K562 (cell line): ENCODE results near the gene SLC5A11. TPM values are rescaled to one million over a fixed set of nuclear protein-coding genes. Genes with fewer than 3 reads are reported as not detected.

Experiments
- CAMTA2 ChIP-seq: fragments of 250-450 bp; sonication (Bioruptor Pico); conservative IDR thresholded peaks from 2 replicates; pipeline ENCODE4 v1.5.1; 2022
- CHCHD3 ChIP-seq: fragments of 250-450 bp; sonication (Bioruptor Pico); IDR thresholded peaks from 2 replicates; pipeline ENCODE4 v2.1.2; 2022; ENCODE audit warnings: mild to moderate bottlenecking
- ERF ChIP-seq: fragments of 450-650 bp; formaldehyde crosslinking; IDR thresholded peaks from 2 replicates; pipeline ENCODE4 v1.4.0; 2020; ENCODE audit warnings: mild to moderate bottlenecking, mixed read lengths
- EZH2 ChIP-seq: IDR thresholded peaks from 2 replicates; pipeline ENCODE4 v1.6.1; 2012; ENCODE audit warnings: low read depth, mild to moderate bottlenecking, inconsistent platforms, low read length, borderline replicate concordance
- GTF3C2 ChIP-seq: IDR thresholded peaks from 3 replicates; pipeline ENCODE4 v1.6.1; 2011; ENCODE audit warnings: borderline replicate concordance, mild to moderate bottlenecking, moderate library complexity; ENCODE audit not compliant: insufficient read length; ENCODE audit errors: extremely low read depth
- HINFP ChIP-seq: fragments of 450-650 bp; conservative IDR thresholded peaks from 2 replicates; pipeline ENCODE4 v1.6.1; 2016; ENCODE audit warnings: missing genetic modification characterization, low read depth, mild to moderate bottlenecking, control low read depth, missing compliant biosample characterization
- HNRNPUL1 ChIP-seq: fragments of 200-400 bp; formaldehyde crosslinking; IDR thresholded peaks from 2 replicates; pipeline ENCODE4 v1.6.1; 2017; ENCODE audit warnings: low read length
- ILK ChIP-seq: fragments of 450-650 bp; IDR thresholded peaks from 2 replicates; pipeline ENCODE4 v1.6.1; 2016; ENCODE audit warnings: missing genetic modification characterization, low read depth, mild to moderate bottlenecking, missing compliant biosample characterization, moderate library complexity, borderline replicate concordance
- KLF13 ChIP-seq: fragments of 450-650 bp; IDR thresholded peaks from 2 replicates; pipeline ENCODE4 v1.6.1; 2016; ENCODE audit warnings: missing genetic modification characterization, low read depth, mild to moderate bottlenecking, missing compliant biosample characterization, moderate library complexity, borderline replicate concordance
- NFIX ChIP-seq: fragments of 250-450 bp; sonication (Bioruptor Pico); IDR thresholded peaks from 2 replicates; pipeline ENCODE4 v1.4.0; 2020; ENCODE audit warnings: low read depth, mild to moderate bottlenecking, moderate library complexity
- NR1H2 ChIP-seq: sonication (generic); formaldehyde crosslinking; IDR thresholded peaks from 2 replicates; pipeline ENCODE4 v1.4.0; 2020; ENCODE audit warnings: mild to moderate bottlenecking, missing genetic modification reagents
- SMAD2 ChIP-seq: fragments of 150-350 bp; IDR thresholded peaks from 2 replicates; pipeline ENCODE4 v1.6.1; 2014; ENCODE audit warnings: low read depth, mild to moderate bottlenecking, low read length
- SREBF2 ChIP-seq: sonication (generic); formaldehyde crosslinking; IDR thresholded peaks from 2 replicates; pipeline ENCODE4 v1.4.0; 2020; ENCODE audit warnings: mild to moderate bottlenecking, missing genetic modification reagents
- ZFPM2 ChIP-seq: fragments of 250-450 bp; sonication (Bioruptor Pico); IDR thresholded peaks from 2 replicates; pipeline ENCODE4 v1.5.1; 2022; ENCODE audit warnings: mild to moderate bottlenecking
- ZNF449 ChIP-seq: fragments of 250-450 bp; sonication (Bioruptor Pico); IDR thresholded peaks from 2 replicates; pipeline ENCODE4 v1.8.0; 2022; ENCODE audit warnings: moderate library complexity, mild to moderate bottlenecking, inconsistent platforms
- ZNF551 ChIP-seq: fragments of 250-450 bp; sonication (Bioruptor Pico); IDR thresholded peaks from 2 replicates; pipeline ENCODE4 v1.5.0; 2021; ENCODE audit warnings: mild to moderate bottlenecking, moderate library complexity
- ZNF79 ChIP-seq: fragments of 250-450 bp; sonication (Bioruptor Pico); IDR thresholded peaks from 2 replicates; pipeline ENCODE4 v1.4.0; 2020; ENCODE audit warnings: low read depth, mild to moderate bottlenecking, moderate library complexity
- polyA plus RNA-seq, 8 experiments: library from polyadenylated mRNA; depleted of rRNA in 4 of 8; stranded (reverse) in 5 of 8; unstranded in 3 of 8; fragments of >200 nt; fragmentation: Nextera tagmentation in 2 of 8; fragmentation: Illumina TruSeq in 1 of 8; extraction: Ambion mirVana in 2 of 8; extraction: Trizol in 1 of 8; gene quantifications; 2 replicates each; pipeline versions ENCODE4 v1.2.1 to v1.2.3, GENCODE V29; 2011 to 2014; ENCODE audit warnings: inconsistent platforms in 1 of 8, missing spikeins in 1 of 8
- total RNA-seq, 7 experiments: library from RNA; depleted of rRNA in 6 of 7; stranded (reverse); fragments of >200 nt in 6 of 7; fragmentation: Illumina TruSeq in 2 of 7; extraction: Trizol in 2 of 7; gene quantifications; 2 replicates each; pipeline versions ENCODE4 v1.2.1 to v1.2.3, GENCODE V29; 2011 to 2021; ENCODE audit warnings: low replicate concordance in 1 of 7
- TF ChIP-seq, protein P1 (sequence below): fragments of 450-650 bp; IDR thresholded peaks from 2 replicates; pipeline ENCODE4 v1.6.1; 2017; ENCODE audit warnings: antibody characterized with exemption

The SLC5A11 gene
- total and polyA plus RNA-seq, 9 of the 15 experiments (the other 6 are each of a cell fraction or from before 2014, with no cell fraction given) = 0.04 to 0.25 (median 0.11) TPM; not detected in 3

DNA sequence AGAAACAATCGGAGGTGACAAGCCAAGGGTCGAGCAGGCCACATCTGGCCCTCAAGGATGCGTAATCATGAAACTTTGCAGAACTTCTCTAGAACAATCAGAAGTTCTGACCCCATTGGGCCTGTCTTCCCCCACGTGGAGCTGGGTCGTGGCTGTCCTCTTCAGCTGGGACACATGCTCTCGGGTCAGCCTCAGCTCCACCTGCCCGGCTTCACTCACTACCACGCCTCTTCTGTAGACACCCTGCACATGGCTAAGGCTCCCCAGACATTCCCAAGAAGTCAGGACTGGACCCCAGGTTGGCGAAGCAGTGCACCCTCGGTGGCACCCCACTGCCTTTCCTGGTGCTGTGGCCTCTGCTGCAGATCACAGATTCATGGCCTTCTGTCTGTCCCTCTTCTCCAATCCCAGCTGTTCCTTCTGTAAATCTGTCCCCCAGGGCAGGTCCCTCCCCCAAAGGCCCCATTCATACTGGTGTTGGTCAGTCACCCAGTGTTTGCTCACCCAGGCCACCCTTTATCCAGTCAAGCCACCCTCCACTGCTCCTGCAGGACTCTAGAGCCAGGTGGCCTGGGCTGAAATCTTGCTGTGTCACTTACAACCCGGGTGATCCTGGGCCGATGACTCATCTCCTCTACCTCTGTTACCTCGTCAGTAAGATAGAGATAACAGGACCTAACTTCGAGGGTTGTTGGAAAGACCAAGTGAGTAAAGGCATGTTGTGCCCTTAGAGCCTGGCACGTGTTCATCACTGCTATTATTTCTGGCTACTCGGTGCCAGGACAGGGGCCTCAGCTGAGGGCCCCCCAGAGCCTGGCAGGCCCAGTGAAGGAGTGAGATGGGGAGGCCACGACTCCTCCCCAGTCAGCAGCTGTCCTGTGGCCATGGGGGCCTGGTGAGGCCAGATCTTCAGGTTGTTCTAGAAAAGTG lies 1.4 kb upstream of the SLC5A11 start (continued):
- TF ChIP-seq HINFP (tag) = no peak
- no peak for TF ChIP-seq GTF3C2
- TF ChIP-seq EZH2 = no peak
- no peak for TF ChIP-seq ZNF79
- TF ChIP-seq CHCHD3 = no peak
- TF ChIP-seq ILK (tag) = no peak
- TF ChIP-seq ZFPM2 (CRISPR knock-in tag) = no peak
- no peak for TF ChIP-seq SMAD2
- TF ChIP-seq SREBF2 (CRISPR knock-in tag) = no peak
- no peak for TF ChIP-seq CAMTA2 (CRISPR knock-in tag)
- TF ChIP-seq ZNF449 = no peak
- TF ChIP-seq, protein P1, sequence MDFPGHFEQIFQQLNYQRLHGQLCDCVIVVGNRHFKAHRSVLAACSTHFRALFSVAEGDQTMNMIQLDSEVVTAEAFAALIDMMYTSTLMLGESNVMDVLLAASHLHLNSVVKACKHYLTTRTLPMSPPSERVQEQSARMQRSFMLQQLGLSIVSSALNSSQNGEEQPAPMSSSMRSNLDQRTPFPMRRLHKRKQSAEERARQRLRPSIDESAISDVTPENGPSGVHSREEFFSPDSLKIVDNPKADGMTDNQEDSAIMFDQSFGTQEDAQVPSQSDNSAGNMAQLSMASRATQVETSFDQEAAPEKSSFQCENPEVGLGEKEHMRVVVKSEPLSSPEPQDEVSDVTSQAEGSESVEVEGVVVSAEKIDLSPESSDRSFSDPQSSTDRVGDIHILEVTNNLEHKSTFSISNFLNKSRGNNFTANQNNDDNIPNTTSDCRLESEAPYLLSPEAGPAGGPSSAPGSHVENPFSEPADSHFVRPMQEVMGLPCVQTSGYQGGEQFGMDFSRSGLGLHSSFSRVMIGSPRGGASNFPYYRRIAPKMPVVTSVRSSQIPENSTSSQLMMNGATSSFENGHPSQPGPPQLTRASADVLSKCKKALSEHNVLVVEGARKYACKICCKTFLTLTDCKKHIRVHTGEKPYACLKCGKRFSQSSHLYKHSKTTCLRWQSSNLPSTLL = no peak
- TF ChIP-seq NFIX (CRISPR knock-in tag) = no peak
- no peak for TF ChIP-seq NR1H2
- TF ChIP-seq ZNF551 (CRISPR knock-in tag) = no peak
- TF ChIP-seq ERF (CRISPR knock-in tag) = no peak
- no peak for TF ChIP-seq HNRNPUL1
- no peak; the same call in 1 of the 2 replicates for TF ChIP-seq KLF13 (tag)
